Kidney (tissue), 14 donors: Measurements from ENCODE around the gene LRBA. TPM values are rescaled to one million over a fixed set of nuclear protein-coding genes. Genes with fewer than 3 reads are reported as not detected.
"Not testable (repeated sequence)": the region's sequence is repeated elsewhere in the genome, so short reads cannot be mapped to it uniquely, and the experiment has no call there.

Source experiments
- DNase-seq, 5 donors: peaks; one replicate each; pipeline ENCODE4 v3.0.0-alpha.2; 2013 to 2020
- FAIRE-seq: peaks from 2 replicates; lab custom pipeline; 2012; peaks lifted over from hg19 to GRCh38; lab: Jason Lieb, UNC
- H3K27ac ChIP-seq, 2 donors: one replicate each; pipeline ENCODE4 v1.7.0; 2013; ENCODE audit warnings: low read depth in 2 of 2, low read length in 2 of 2, inconsistent platforms in 1 of 2
- H3K27me3 ChIP-seq: one replicate; pipeline ENCODE4 v1.7.1; 2013; ENCODE audit warnings: low read length, inconsistent platforms; ENCODE audit not compliant: control insufficient read depth, insufficient read depth
- H3K36me3 ChIP-seq, 3 donors: one replicate each; pipeline versions ENCODE4 v1.7.0 to v1.7.1; 2013; ENCODE audit warnings: low read length in 3 of 3, control low read depth in 1 of 3, inconsistent platforms in 1 of 3; ENCODE audit not compliant: insufficient read depth in 3 of 3, control insufficient read depth in 2 of 3
- H3K4me1 ChIP-seq, 3 donors: one replicate each; pipeline versions ENCODE4 v1.7.0 to v1.7.1; 2013; ENCODE audit warnings: low read length in 3 of 3, inconsistent platforms in 1 of 3, low read depth in 1 of 3; ENCODE audit not compliant: control insufficient read depth in 2 of 3, insufficient read depth in 2 of 3
- H3K4me3 ChIP-seq, 3 donors: one replicate each; pipeline versions ENCODE4 v1.7.0 to v1.8.1; 2013; ENCODE audit warnings: low read length in 3 of 3, control low read depth in 1 of 3, inconsistent platforms in 1 of 3
- H3K9ac ChIP-seq, 3 donors: one replicate each; pipeline versions ENCODE4 v1.7.0 to v1.7.1; 2013; ENCODE audit warnings: low read length in 3 of 3, control low read depth in 1 of 3, inconsistent platforms in 1 of 3
- H3K9me3 ChIP-seq, 3 donors: one replicate each; pipeline versions ENCODE4 v1.7.0 to v1.7.1; 2013; ENCODE audit warnings: low read length in 3 of 3, control low read depth in 1 of 3, inconsistent platforms in 1 of 3; ENCODE audit not compliant: control insufficient read depth in 2 of 3, insufficient read depth in 1 of 3
- intact Hi-C: fragments of 100-400 bp; cut with DNase I; formaldehyde crosslinking; loops from one replicate; pipeline ENCODE4 v1.11.1; 2022
- polyA plus RNA-seq: library from polyadenylated mRNA; stranded (reverse); fragments of 350-450 nt; fragmentation: Illumina TruSeq; extraction: RNeasy Lipid Tissue Mini Kit (QIAGEN cat#74804); gene quantifications from one replicate; pipeline ENCODE4 v1.2.3, GENCODE V29; 2014; ENCODE audit warnings: low read depth, low replicate concordance; ENCODE audit not compliant: insufficient read depth
- total RNA-seq: library from RNA; stranded (reverse); fragmentation: NEBNext Ultra II Directional; extraction: Animal tissue kit (Norgen Biotek cat#: 25700); gene quantifications from one replicate; pipeline ENCODE4 v1.2.1, GENCODE V29; 2021
- TF ChIP-seq, protein P1 (sequence below): IDR thresholded peaks from 3 replicates; pipeline ENCODE4 v1.5.1; 2012; ENCODE audit warnings: mild to moderate bottlenecking, moderate library complexity, borderline replicate concordance; ENCODE audit not compliant: insufficient read depth; ENCODE audit errors: extremely low read depth
- donor health status: control.
- donor health status: control.
- donor health status: control.
- donor health status: control.
- donor health status: control.
- donor health status: DM: yes; HTN: yes; CAD: no.
- donor health status: Normal renal cell carcinoma (clear cell type).

Gene LRBA
- total and polyA plus RNA-seq, 2 donors from 2014 or later: 20.3 to 76.7 TPM

DNA sequence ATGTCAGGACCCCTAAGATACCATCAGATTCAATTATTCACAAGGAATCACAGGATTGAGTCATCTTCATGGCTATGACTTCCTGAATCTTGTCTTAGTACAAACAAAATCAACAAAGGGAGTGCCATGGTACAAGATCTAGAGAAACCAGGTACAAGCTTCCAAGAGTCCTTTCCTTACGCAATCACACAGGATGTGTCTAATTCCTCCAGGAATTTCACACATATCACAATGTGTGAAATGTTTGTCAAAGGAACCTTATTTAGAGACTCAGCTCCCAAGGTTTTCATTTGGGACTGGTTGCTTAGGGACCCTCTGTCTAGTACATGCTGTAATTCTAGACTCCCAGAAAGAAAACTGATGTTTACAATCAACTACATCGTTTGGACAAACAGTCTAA is 350.1 kb downstream of the LRBA start:
- Histone ChIP-seq H3K9ac (no peak overlapping the region), H3K4me1 (no peaks in the 10 kb centered on the region), H3K27me3 (no peaks in the 10 kb centered on the region), H3K9me3 (no peaks in the 10 kb centered on the region), H3K4me3 (no peak overlapping the region), H3K36me3 (no peaks in the 10 kb centered on the region), H3K27ac (no peak overlapping the region)
- FAIRE-seq (no peak), DNase-seq (no peak)
- intact Hi-C loops: no loop called here
- TF ChIP-seq, protein P1, sequence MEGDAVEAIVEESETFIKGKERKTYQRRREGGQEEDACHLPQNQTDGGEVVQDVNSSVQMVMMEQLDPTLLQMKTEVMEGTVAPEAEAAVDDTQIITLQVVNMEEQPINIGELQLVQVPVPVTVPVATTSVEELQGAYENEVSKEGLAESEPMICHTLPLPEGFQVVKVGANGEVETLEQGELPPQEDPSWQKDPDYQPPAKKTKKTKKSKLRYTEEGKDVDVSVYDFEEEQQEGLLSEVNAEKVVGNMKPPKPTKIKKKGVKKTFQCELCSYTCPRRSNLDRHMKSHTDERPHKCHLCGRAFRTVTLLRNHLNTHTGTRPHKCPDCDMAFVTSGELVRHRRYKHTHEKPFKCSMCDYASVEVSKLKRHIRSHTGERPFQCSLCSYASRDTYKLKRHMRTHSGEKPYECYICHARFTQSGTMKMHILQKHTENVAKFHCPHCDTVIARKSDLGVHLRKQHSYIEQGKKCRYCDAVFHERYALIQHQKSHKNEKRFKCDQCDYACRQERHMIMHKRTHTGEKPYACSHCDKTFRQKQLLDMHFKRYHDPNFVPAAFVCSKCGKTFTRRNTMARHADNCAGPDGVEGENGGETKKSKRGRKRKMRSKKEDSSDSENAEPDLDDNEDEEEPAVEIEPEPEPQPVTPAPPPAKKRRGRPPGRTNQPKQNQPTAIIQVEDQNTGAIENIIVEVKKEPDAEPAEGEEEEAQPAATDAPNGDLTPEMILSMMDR: no peak

GRCh38 chr4:150662686-150663085 is 352.4 kb downstream of the LRBA start:
- no peaks in the 10 kb centered on the region for H3K4me1 ChIP-seq
- intact Hi-C loops: no loop called here
- DNase-seq: no peak
- TF ChIP-seq, protein P1: no peak
- H3K9ac ChIP-seq: no peak overlapping the region
- H3K36me3 ChIP-seq: no peaks in the 10 kb centered on the region
- no peak overlapping the region for H3K4me3 ChIP-seq
- no peaks in the 10 kb centered on the region for H3K9me3 ChIP-seq
- no peak overlapping the region for H3K27ac ChIP-seq
- no peaks in the 10 kb centered on the region for H3K27me3 ChIP-seq
- FAIRE-seq: no peak

GRCh38 chr4:150661551-150661950 is 353.5 kb downstream of the LRBA start:
- H3K27me3 ChIP-seq, FAIRE-seq, intact Hi-C loops, H3K4me1 ChIP-seq, H3K9me3 ChIP-seq, H3K27ac ChIP-seq, H3K9ac ChIP-seq, H3K4me3 ChIP-seq, H3K36me3 ChIP-seq, DNase-seq: not testable (repeated sequence)

DNA sequence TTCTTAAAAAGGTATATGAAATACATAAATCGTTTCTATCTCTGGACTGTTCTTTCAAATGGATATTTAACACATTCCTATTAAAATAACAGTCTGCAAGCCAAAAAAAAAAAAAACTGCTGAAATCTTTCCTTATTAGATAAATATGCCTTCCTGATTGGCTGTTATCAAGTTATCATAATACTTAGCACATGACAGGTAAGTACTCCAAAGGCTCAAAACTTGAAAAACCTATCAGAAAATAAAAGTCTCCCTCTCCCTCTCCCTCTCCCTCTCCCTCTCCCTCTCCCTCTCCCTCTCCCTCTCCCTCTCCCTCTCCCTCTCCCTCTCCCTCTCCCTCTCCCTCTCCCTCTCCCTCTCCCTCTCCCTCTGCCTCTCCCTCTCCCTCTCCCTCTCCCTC is 356.8 kb downstream of the LRBA start:
- DNase-seq, H3K27ac ChIP-seq, intact Hi-C loops, H3K36me3 ChIP-seq, H3K4me3 ChIP-seq, H3K27me3 ChIP-seq, FAIRE-seq, H3K9me3 ChIP-seq, H3K4me1 ChIP-seq, H3K9ac ChIP-seq: not testable (repeated sequence)

- Histone ChIP-seq H3K4me1 (no peaks in the 10 kb centered on the region), H3K36me3 (no peaks in the 10 kb centered on the region), H3K27ac (no peak overlapping the region), H3K9ac (no peak overlapping the region), H3K27me3 (no peaks in the 10 kb centered on the region), H3K4me3 (no peak overlapping the region), H3K9me3 (no peaks in the 10 kb centered on the region)
- TF ChIP-seq, protein P1: no peak
- intact Hi-C loops: no loop called here
- DNase-seq: no peak
- no peak for FAIRE-seq
Measured at GRCh38 chr4:150656891-150657290, 358.2 kb downstream of the LRBA start.
